Measurements from ENCODE around the gene PARD6G.
"Not testable (repeated sequence)": the region's sequence is repeated elsewhere in the genome, so short reads cannot be mapped to it uniquely, and the experiment has no call there.

The PARD6G gene

GRCh38 chr18:80169607-80170006, 77.7 kb downstream of the PARD6G start:
- DNase-seq = no peak
- Mint-ChIP-seq H3K4me1 (peaks cover 2% of the 10 kb centered on the region), H3K27me3 (peaks cover 60% of the 10 kb centered on the region), H3K4me3 (no peak overlapping the region), H3K27ac (no peak overlapping the region), H3K9me3 (peaks cover 5% of the 10 kb centered on the region), H3K36me3 (no peaks in the 10 kb centered on the region)
- CTCF ChIA-PET = interaction anchor here (1.0 kb wide), 1 partner anchor 12 kb away, joined by 3 read pairs; no protein-coding TSS in a partner anchor

GRCh38 chr18:80168982-80169381, 78.3 kb downstream of the PARD6G start:
- no peak overlapping the region for H3K4me3 Mint-ChIP-seq
- H3K36me3 Mint-ChIP-seq = no peaks in the 10 kb centered on the region
- H3K27ac Mint-ChIP-seq = no peak overlapping the region
- H3K4me1 Mint-ChIP-seq = peaks cover 2% of the 10 kb centered on the region
- peaks cover 58% of the 10 kb centered on the region for H3K27me3 Mint-ChIP-seq
- CTCF ChIA-PET = interaction anchor here (1.0 kb wide), 1 partner anchor 11 kb away, joined by 3 read pairs; no protein-coding TSS in a partner anchor
- no peak for DNase-seq
- peaks cover 6% of the 10 kb centered on the region for H3K9me3 Mint-ChIP-seq

DNA sequence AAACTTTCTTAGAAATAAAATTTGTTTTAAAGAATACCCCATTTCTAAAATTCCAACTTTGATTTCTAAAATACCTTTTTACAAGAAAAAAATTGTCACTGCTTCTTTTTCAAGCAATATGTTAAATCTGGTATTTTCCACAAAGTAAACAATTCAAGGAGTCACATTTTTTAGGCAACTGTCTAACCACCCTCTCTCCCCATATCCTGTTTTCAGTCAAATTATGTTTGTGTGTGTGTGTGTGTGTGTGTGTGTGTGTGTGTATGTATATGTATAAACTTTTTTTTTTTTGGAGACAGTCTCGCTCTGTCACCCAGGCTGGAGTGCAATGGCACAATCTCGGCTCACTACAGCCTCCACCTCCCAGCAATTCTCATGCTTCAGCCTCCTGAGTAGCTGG, 79.0 kb downstream of the PARD6G start:
- peaks cover 56% of the 10 kb centered on the region for H3K27me3 Mint-ChIP-seq
- no peaks in the 10 kb centered on the region for H3K36me3 Mint-ChIP-seq
- CTCF ChIA-PET = interaction anchor here (1.6 kb wide), 1 partner anchor 10 kb away, joined by 4 read pairs; no protein-coding TSS in a partner anchor
- H3K27ac Mint-ChIP-seq = no peak overlapping the region
- H3K4me1 Mint-ChIP-seq = peaks cover 2% of the 10 kb centered on the region
- peaks cover 6% of the 10 kb centered on the region for H3K9me3 Mint-ChIP-seq
- DNase-seq = no peak
- no peak overlapping the region for H3K4me3 Mint-ChIP-seq

DNA sequence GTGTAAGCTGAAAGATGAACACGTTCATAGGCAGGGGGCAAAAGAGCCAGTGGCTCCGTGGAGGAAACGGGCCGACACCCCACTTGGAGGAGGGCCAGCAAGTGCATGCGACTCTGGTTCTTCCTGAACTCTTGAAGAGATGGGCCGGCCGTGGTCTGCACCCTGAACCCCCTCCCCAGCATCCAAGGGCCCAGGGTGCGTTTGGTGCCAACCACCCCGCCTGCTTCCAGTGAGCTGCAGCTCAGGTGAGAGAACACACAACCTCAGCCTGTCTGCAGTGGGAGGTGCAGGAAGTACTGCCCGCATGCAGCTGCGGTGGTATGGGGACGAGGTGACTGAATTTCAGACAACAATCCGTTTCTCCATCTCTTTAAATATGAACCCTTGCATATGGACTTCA, 79.4 kb downstream of the PARD6G start:
- Mint-ChIP-seq H3K27ac (no peak overlapping the region), H3K9me3 (peaks cover 6% of the 10 kb centered on the region), H3K36me3 (no peaks in the 10 kb centered on the region), H3K27me3 (peaks cover 53% of the 10 kb centered on the region), H3K4me1 (peaks cover 2% of the 10 kb centered on the region), H3K4me3 (no peak overlapping the region)
- DNase-seq = no peak
- CTCF ChIA-PET = interaction anchor here (1.6 kb wide), 1 partner anchor 10 kb away, joined by 4 read pairs; no protein-coding TSS in a partner anchor

- Mint-ChIP-seq H3K27ac (no peak overlapping the region), H3K9me3 (peaks cover 6% of the 10 kb centered on the region), H3K4me3 (no peak overlapping the region), H3K36me3 (no peaks in the 10 kb centered on the region), H3K4me1 (peaks cover 2% of the 10 kb centered on the region), H3K27me3 (peaks cover 50% of the 10 kb centered on the region)
- CTCF ChIA-PET = interaction anchor here (1.6 kb wide), 1 partner anchor 9 kb away, joined by 4 read pairs; no protein-coding TSS in a partner anchor
- DNase-seq = no peak
These were observed 80.0 kb downstream of the PARD6G start for GRCh38 chr18:80167331-80167730.

GRCh38 chr18:80166725-80167124, 80.6 kb downstream of the PARD6G start:
- peaks cover 2% of the 10 kb centered on the region for H3K4me1 Mint-ChIP-seq
- H3K27me3 Mint-ChIP-seq = peaks cover 49% of the 10 kb centered on the region
- H3K36me3 Mint-ChIP-seq = no peaks in the 10 kb centered on the region
- CTCF ChIA-PET = interaction anchor here (1.6 kb wide), 1 partner anchor 9 kb away, joined by 4 read pairs; no protein-coding TSS in a partner anchor
- DNase-seq = no peak
- peaks cover 6% of the 10 kb centered on the region for H3K9me3 Mint-ChIP-seq
- H3K27ac Mint-ChIP-seq = no peak overlapping the region
- H3K4me3 Mint-ChIP-seq = no peak overlapping the region

GRCh38 chr18:80166240-80166639, 81.1 kb downstream of the PARD6G start:
- Mint-ChIP-seq H3K27me3 (peaks cover 49% of the 10 kb centered on the region), H3K4me3 (no peak overlapping the region), H3K4me1 (no peaks in the 10 kb centered on the region), H3K9me3 (peaks cover 6% of the 10 kb centered on the region), H3K36me3 (no peaks in the 10 kb centered on the region), H3K27ac (no peak overlapping the region)
- no peak for DNase-seq
- CTCF ChIA-PET = no interaction called here

DNA sequence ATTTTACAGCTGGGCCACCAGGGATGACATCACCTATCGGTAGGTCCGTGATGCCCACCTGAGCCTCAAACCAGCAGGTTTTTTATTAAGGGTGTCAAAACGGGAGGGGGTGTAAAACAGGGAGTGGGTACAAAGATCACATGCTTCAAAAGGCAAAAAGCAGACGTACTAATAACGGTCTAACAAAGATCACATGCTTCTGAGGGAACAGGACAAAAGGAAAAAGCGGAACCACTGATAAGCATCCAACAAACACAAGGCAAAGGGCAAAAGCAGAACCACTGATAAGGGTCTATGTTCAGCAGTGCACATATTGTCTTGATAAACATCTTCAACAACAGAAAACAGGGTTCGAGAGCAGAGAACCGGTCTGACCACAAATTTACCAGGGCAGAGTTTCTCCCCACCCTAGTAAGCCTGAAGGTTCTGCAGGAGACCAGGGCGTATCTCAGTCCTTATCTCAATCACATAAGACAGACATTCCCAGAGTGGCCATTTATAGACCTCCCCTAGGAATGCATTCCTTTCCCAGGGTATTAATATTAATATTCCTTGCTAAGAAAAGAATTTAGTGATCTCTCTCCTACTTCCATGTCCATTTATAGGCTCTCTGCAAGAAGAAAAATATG, 82.5 kb downstream of the PARD6G start:
- H3K4me3 Mint-ChIP-seq, H3K27ac Mint-ChIP-seq, H3K36me3 Mint-ChIP-seq, CTCF ChIA-PET, H3K9me3 Mint-ChIP-seq, DNase-seq, H3K4me1 Mint-ChIP-seq: not testable (repeated sequence)
- peaks cover 52% of the 10 kb centered on the region for H3K27me3 Mint-ChIP-seq

GRCh38 chr18:80163183-80163582, 84.1 kb downstream of the PARD6G start:
- Mint-ChIP-seq H3K9me3 (peaks cover 6% of the 10 kb centered on the region), H3K4me3 (no peak overlapping the region), H3K36me3 (no peaks in the 10 kb centered on the region), H3K27me3 (peaks cover 54% of the 10 kb centered on the region), H3K27ac (no peak overlapping the region), H3K4me1 (peaks cover 3% of the 10 kb centered on the region)
- CTCF ChIA-PET = no interaction called here
- DNase-seq = no peak

DNA sequence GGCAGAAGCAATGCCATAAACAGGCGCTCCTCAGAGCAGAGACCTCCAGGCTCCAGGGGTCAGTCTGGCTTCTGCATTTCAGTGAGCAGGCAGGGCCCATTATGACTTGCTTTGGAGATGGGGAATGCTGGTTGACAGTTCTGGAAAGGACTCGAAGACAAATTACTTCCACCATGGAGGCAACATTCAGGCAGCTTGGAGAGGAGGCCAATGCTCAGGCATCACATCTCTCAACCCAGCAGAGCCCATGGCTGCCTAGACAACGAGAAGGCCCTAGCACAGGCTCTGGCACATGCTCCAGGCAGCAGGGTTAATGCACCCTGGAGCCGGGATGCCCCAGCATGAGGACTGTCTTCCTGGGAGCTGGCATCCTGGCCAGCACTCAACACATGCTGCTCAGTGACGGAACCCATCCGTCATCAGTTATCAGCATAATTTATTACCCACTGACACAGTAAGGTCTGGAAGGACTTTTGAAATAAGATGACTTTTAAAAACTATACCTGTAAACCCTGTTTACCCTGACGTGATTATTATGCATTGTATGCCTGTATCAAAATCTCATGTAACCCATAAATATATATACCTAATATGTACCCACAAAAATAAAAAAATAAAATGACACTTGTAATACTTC, 85.4 kb downstream of the PARD6G start:
- Mint-ChIP-seq H3K36me3 (no peaks in the 10 kb centered on the region), H3K4me1 (peaks cover 3% of the 10 kb centered on the region), H3K27ac (no peak overlapping the region), H3K27me3 (peaks cover 49% of the 10 kb centered on the region), H3K9me3 (peaks cover 6% of the 10 kb centered on the region), H3K4me3 (no peak overlapping the region)
- DNase-seq = no peak
- CTCF ChIA-PET = interaction anchor here (1.0 to 7.0 kb wide), 2 partner anchors 82 to 93 kb away, joined by 3 to 45 read pairs; no protein-coding TSS in a partner anchor

DNA sequence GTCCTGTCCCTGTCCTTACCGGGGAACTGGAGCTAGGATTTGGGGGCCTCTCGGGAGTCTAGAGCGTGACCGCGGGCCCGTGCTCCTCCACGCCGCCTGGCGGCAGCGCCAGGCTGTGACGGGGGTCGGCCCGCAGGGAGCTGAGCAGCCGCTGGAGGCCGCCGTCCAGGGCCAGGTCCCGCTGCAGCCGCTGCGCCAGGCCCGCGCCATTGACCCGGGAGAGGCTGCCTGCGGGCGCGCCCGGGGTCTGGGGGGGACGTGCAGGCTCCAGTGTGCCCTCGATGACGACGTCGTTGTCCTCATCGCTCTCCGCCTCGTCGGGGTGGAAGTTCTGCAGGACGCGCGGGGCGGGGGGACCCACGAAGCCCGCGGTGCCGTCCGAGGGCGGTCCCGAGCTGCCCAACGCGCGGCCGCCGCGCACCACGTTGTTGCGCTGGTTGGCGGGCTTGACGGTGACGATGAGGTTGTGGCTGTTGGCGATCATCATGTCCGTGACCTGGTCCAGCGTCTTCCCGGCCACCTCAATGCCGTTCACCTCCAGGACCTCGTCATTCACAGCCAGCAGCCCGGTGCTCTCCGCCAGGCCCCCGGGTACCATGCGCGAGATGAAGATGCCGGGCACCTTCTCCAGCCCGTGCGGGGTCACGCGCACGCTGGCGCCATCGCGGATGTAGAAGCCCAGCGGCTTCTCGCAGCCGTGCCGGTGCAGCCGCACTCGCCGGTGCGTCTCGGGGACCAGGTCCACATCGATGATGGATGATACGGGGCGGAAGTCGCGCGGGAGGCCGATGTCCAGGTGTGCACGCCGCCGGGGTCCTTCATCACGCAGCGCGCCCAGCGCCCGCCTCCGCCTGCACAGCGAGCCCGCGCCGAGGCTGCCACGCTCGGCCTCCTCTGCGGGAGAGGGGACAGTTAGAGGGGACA, 87.3 kb downstream of the PARD6G start:
- no peaks in the 10 kb centered on the region for H3K36me3 Mint-ChIP-seq
- H3K27me3 Mint-ChIP-seq = peaks cover 43% of the 10 kb centered on the region
- no peak overlapping the region for H3K27ac Mint-ChIP-seq
- DNase-seq = peak; percentile 51
- no peak overlapping the region for H3K4me3 Mint-ChIP-seq
- peaks cover 3% of the 10 kb centered on the region for H3K4me1 Mint-ChIP-seq
- CTCF ChIA-PET = interaction anchor here (0.6 to 7.5 kb wide), 8 partner anchors 11 to 155 kb away, joined by 3 to 50 read pairs (median 4); no protein-coding TSS in a partner anchor
- H3K9me3 Mint-ChIP-seq = peaks cover 5% of the 10 kb centered on the region

- CTCF ChIA-PET = interaction anchor here (0.8 to 7.5 kb wide), 13 partner anchors 9 to 134 kb away, joined by 3 to 50 read pairs (median 4); partner anchors contain the start of gene ADNP2
- no peak overlapping the region for H3K27ac Mint-ChIP-seq
- peaks cover 36% of the 10 kb centered on the region for H3K27me3 Mint-ChIP-seq
- no peak overlapping the region for H3K4me3 Mint-ChIP-seq
- no peaks in the 10 kb centered on the region for H3K9me3 Mint-ChIP-seq
- H3K36me3 Mint-ChIP-seq = no peaks in the 10 kb centered on the region
- peaks cover 5% of the 10 kb centered on the region for H3K4me1 Mint-ChIP-seq
- no peak for DNase-seq
These were observed 88.9 kb downstream of the PARD6G start for GRCh38 chr18:80158365-80158764.

- DNase-seq = peak; percentile 83
- CTCF ChIA-PET = interaction anchor here (0.6 to 7.5 kb wide), 15 partner anchors 10 to 234 kb away, joined by 3 to 50 read pairs (median 3); partner anchors contain the start of gene ADNP2
- Mint-ChIP-seq H3K27me3 (peaks cover 35% of the 10 kb centered on the region), H3K36me3 (no peaks in the 10 kb centered on the region), H3K4me3 (no peak overlapping the region), H3K27ac (no peak overlapping the region), H3K4me1 (peaks cover 5% of the 10 kb centered on the region), H3K9me3 (no peaks in the 10 kb centered on the region)
These were observed 89.5 kb downstream of the PARD6G start for GRCh38 chr18:80157708-80158343.
